Measurements from ENCODE around the gene TSGA10IP. TPM values are rescaled to one million over a fixed set of nuclear protein-coding genes. Genes with fewer than 3 reads are reported as not detected.

The TSGA10IP gene
- under 0.01 TPM in 1 of 2 replicates, not detected in the other for total RNA-seq

DNA sequence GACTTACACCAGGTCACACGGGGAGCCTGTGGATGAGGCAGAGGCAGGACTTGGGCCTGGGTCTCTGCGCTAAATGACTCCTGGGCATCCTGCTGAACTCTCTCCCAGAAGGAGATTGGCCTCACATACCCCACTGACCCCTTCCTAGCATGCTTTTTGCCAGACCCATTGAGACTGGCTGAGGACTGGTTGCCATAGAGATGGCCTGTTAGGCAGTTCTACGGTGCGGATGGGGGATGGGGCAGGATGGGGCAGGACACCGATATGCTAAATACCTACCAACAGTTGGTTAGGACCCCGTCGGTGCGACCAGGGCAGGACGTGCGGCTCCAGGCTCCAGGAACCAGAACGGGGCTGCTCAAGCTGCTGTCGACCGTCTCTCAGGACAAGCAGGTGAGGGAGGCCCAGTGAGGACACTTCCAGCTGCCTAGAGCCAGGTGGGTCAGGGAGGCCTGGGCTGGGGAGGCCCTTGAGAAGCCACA, at the start of gene TSGA10IP:
Gene TSGA10IP, plus strand, starts transcription at position 51 of the 482 bp plus-strand sequence. Its CDS starts 196 bp downstream, at position 247.

DNA sequence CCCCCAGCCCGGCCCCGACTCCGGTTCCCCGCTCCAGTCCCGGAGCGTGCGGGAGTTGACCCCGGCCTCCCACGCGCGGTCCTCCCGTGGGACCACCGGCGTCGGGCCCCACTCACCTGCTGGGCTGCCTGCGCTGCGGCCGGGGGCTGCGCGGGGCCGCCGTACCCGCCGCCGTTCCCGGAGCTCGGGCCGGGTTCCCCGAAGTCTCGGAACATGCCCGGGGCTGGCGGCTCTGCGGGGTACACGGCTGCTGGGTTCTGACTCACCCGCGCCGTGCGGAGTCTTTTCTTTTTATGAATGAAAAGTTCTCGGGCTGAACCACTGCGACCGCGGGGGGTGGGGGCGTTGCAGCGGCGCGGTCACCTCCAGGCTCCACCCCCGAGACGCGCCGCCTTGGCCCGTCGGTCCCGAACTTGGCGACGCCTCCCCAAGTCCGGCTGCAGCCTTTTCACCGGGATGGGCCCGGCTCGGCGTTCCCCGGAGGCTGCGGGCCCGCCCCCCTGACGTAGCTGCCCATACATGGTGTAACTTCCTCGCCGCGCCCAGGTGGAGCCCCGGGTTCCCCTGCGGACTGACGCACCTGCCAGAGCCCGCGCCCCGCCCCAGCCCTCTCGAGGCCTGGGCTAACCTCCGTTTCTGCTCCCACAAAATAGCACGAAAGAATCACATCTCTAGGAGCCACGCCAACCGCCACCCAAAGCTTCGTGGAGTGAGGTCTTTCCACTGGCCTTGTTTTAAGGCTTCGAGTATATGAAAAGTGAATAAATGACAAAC, 45.0 kb upstream of the TSGA10IP start, which contains the start of gene FOSL1:
Gene FOSL1, minus strand, starts transcription at position 264 of the 774 bp plus-strand sequence. Its CDS starts 49 bp downstream, at position 215.

DNA sequence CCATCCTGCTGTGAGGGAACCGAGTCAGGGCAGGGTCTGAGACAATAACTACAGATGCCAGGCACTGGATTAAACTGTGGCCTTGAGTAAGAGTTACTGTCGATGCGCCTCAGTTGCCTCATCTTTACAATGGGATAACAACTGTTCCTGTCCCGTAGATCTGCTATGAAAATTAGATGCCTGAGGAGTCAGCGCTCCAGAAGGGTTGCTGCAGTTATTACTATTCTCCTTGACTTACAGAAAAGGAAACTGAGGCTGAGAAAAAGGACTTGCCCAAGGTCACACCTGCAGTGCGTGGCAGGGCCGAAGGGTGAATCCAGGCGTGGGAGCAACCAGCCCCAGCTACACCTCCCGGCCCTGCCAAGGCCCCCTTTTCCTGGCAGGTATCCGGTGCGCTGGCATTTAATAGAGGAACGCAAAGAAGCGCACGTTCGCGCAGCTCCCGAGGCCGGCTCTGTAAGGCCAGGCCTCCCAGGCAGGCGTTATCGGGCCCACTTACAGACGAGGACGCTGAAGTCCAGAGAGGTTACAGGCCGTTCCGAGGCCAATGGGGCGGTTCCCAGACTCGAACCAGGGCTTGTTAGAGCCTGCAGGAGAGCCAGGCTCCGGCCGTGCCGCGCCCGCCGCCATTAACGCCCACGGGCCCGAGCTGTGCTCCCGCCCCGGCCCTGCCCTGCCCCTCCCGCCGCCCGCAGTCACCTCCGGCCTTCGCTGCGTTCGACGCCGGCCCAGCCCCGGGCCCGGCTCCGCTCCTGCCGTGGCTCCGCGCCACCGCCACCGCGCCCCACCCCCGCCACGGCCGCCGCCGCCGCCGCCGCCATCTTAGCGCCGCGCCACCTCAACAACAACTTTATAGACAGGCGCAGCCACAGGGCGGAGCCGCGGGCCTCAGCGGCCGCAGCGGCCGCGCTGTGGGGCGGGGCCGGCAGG, 26.8 kb upstream of the TSGA10IP start, which contains the start of gene C11orf68:
Gene C11orf68, minus strand, starts transcription at position 852 of the 930 bp plus-strand sequence. Its CDS starts 31 bp downstream, at position 821.

DNA sequence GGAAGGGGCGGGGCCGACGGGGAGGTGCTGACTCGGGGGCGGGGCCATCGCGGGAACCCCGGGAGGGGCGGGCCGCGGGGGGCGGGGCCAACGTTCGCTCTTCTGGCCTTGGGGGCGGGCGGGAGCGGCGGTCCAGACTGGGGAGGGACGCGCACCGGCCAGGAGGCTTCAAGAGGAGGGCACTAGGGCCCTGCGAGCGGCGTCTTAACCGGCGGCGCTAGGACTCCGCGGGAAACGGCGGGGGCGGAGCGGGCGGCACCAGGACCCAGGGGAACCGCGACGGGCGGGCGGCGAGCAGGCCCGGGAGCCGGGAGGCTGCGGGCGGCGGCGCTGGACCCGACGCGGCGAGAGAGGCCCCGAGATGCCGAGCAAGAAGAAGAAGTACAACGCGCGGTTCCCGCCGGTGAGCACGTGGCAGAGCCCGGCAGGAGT, 26.1 kb upstream of the TSGA10IP start, which contains the start of gene DRAP1:
Gene DRAP1, plus strand, starts transcription at position 286 of the 432 bp plus-strand sequence. Its CDS starts 76 bp downstream, at position 362.

DNA sequence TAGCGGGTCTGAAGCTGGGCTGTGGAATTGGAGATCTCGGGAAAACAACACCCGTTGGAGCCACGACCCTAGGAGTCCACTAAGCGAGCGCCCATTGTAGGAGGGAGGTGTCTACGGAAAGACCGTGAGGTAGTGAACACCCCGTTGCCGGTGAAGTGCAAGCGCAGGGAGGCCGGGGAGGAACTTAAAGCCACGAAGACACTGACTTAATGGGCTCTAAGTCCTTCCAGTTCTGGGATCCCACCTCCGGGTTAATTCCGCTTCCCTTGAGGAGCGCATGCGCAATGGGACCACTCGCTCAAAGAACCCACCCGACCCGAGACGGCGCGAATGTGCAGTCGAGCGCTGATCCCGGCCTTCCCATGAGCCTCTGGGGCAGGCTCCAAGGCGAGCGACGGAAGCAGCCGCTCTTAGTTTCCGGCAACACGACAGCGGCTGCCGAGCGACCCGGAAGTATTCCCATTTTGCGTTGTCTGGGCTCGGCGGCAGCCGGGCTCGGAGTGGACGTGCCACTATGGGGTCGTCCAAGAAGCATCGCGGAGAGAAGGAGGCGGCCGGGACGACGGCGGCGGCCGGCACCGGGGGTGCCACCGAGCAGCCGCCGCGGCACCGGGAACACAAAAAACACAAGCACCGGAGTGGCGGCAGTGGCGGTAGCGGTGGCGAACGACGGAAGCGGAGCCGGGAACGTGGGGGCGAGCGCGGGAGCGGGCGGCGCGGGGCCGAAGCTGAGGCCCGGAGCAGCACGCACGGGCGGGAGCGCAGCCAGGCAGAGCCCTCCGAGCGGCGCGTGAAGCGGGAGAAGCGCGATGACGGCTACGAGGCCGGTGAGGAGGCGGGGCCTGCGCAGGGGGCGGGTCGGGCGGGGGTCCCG, 16.2 kb downstream of the TSGA10IP start, which contains the start of gene SART1:
Gene SART1, plus strand, starts transcription at position 468 of the 874 bp plus-strand sequence. Its CDS starts 47 bp downstream, at position 515.

DNA sequence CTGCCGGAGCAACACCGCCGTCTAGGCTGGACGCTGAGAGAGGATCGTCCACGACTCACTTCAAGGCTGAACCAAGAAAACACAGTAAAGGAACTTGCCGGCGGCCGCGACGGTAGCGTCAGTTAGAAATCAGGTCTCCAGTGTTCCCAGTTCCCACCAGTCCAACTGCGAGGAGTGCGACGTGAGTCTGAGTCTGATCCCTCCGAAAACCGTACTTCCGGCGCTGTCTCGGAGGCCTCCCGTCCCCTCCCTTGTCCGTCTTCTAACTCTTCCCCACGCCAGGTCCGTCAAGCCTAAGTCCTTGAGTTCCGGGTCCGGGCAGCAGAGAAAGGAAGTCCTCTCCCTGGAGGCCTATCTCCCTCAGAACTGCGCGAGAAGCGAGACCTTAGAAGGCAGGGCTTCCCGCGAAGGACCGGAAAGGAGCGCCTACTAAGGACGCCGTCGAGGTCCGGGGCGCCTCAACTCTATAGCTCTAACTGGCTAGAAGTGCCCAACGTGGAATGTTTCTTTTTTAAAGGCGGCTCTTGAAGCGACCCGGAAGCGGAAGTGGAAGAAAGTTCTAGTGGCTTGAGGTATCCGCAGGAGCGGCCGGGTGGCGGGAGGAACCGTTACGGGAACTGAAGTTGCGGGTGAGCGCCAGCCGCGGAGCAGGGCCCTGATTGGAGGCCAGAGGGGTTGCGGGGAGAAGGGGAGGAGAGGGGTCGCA, 56.8 kb downstream of the TSGA10IP start, which contains the start of the genes BANF1 and EIF1AD:
Gene BANF1, plus strand, starts transcription at position 562 of the 706 bp plus-strand sequence. CDS start 748 bp downstream, outside the sequence.
Gene EIF1AD, minus strand, starts transcription at position 216 of the 706 bp plus-strand sequence. CDS start 1,768 bp downstream, outside the sequence.

Other genes starting within 250 kb of the TSGA10IP start
- 37.5 and 39.5 TPM in 2 replicates for gene KAT5, start 233.2 kb upstream of the TSGA10IP start, total RNA-seq
- 47.5 and 48.0 TPM in 2 replicates for gene RNASEH2C, start 224.7 kb upstream of the TSGA10IP start, total RNA-seq
- gene AP5B1, start 164.5 kb upstream of the TSGA10IP start, total RNA-seq, result 5.5 and 8.0 TPM in 2 replicates
- not detected in 2 replicates for gene OVOL1, start 158.4 kb upstream of the TSGA10IP start, total RNA-seq
- 0.36 and 0.38 TPM in 2 replicates for gene SNX32, start 111.5 kb upstream of the TSGA10IP start, total RNA-seq
- gene CFL1, start 87.3 kb upstream of the TSGA10IP start, total RNA-seq, result 1,607 and 1,727 TPM in 2 replicates
- 43.1 and 58.9 TPM in 2 replicates for gene MUS81, start 85.0 kb upstream of the TSGA10IP start, total RNA-seq
- 31.4 and 48.0 TPM in 2 replicates for gene EFEMP2, start 72.7 kb upstream of the TSGA10IP start, total RNA-seq
- not detected in 2 replicates for gene CTSW, start 65.6 kb upstream of the TSGA10IP start, total RNA-seq
- 156 and 220 TPM in 2 replicates for gene FIBP, start 57.0 kb upstream of the TSGA10IP start, total RNA-seq
- 83.5 and 102 TPM in 2 replicates for gene CCDC85B, start 54.8 kb upstream of the TSGA10IP start, total RNA-seq
- gene FOSL1, start 45.1 kb upstream of the TSGA10IP start, total RNA-seq, result 7.4 and 10.2 TPM in 2 replicates
- gene C11orf68, start 26.4 kb upstream of the TSGA10IP start, total RNA-seq, result 11.2 and 19.3 TPM in 2 replicates
- 215 and 233 TPM in 2 replicates for gene DRAP1, start 26.1 kb upstream of the TSGA10IP start, total RNA-seq
- gene SART1, start 16.3 kb downstream of the TSGA10IP start, total RNA-seq, result 64.8 TPM in 2 replicates
- 32.8 and 37.5 TPM in 2 replicates for gene EIF1AD, start 56.7 kb downstream of the TSGA10IP start, total RNA-seq
- 17.5 and 25.1 TPM in 2 replicates for gene BANF1, start 57.0 kb downstream of the TSGA10IP start, total RNA-seq
- gene CST6, start 66.5 kb downstream of the TSGA10IP start, total RNA-seq, result 0.09 and 0.56 TPM in 2 replicates
- 0.09 TPM in 2 replicates for gene CATSPER1, start 81.0 kb downstream of the TSGA10IP start, total RNA-seq
- gene GAL3ST3, start 103.7 kb downstream of the TSGA10IP start, total RNA-seq, result not detected in 2 replicates
- 106 and 108 TPM in 2 replicates for gene SF3B2, start 106.9 kb downstream of the TSGA10IP start, total RNA-seq
- gene PACS1, start 124.8 kb downstream of the TSGA10IP start, total RNA-seq, result 18.6 and 39.6 TPM in 2 replicates

All from endothelial cell of coronary artery (primary cell).